GM21526 (cell line): ENCODE results near the gene KLHL6.

Experiments
- ATAC-seq: cut with Tn5 transposase; IDR thresholded peaks from one replicate; pipeline ENCODE4 v1.9.1; 2021; ENCODE audit warnings: moderate library complexity; ENCODE audit not compliant: unreplicated experiment, low FRiP score

Gene KLHL6

GRCh38 chr3:183566880-183567279 lies 11.4 kb upstream of the KLHL6 start:
- no peak for ATAC-seq

GRCh38 chr3:183564046-183564445 lies 8.5 kb upstream of the KLHL6 start:
- no peak for ATAC-seq

DNA sequence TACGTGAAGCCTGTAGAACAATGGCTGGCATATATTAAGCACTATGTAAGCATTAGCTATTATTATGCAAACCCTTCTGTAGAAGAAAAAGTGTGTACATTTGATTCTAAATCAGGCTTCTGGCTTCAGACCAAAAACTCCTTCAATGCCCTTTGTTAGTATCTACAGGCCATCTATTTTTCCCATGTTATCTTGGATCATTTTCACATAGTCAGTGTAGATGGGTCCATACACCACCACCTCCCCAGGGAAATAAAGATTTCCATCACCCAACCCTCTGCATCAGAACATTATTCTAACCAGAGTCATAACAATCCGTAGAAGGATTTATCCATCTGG lies 8.0 kb upstream of the KLHL6 start:
- ATAC-seq, result no peak

DNA sequence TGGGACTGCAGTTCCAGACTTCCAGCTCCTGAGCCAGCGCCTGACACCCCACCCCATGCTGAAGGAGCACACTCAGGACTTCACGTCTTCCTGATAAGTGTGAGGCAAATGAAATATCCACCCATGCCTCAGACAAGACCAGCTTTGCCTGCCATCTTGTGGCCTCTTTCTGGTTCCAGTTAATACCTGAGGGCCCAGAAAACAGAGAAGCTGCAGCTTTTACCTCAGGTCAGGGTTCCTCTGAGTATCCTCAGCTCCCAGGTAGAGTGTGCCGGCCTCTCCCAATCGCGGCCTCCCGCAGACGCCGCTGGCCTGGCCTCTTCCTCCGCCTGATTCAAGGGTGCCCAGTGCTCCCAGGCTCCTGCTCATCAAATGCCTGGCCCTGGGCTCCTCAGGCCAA lies 5.1 kb upstream of the KLHL6 start:
- no peak for ATAC-seq

- no peak for ATAC-seq
Observed at GRCh38 chr3:183558495-183558894, 3.0 kb upstream of the KLHL6 start.

- ATAC-seq, result no peak
Observed at GRCh38 chr3:183556722-183557121, 1.2 kb upstream of the KLHL6 start.

DNA sequence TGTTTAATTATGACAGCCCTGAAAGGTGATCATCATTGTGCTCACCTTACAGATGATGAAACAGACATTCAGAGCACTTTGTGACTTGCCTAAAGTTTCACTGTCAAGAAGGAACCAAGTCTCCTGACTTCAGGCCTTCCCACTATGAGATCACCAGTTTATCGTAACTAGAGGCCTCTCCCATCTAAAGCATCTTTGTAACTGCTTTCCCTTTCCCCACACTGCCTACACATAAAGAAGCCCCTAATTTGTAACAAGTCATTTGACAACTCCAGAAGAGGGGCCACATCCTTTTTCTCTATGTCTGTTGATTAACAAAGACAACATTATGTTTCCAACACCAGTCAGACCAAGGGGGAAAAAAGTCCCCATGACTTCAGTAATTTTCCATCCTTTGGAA lies 1.1 kb downstream of the KLHL6 start:
- ATAC-seq, result no peak

DNA sequence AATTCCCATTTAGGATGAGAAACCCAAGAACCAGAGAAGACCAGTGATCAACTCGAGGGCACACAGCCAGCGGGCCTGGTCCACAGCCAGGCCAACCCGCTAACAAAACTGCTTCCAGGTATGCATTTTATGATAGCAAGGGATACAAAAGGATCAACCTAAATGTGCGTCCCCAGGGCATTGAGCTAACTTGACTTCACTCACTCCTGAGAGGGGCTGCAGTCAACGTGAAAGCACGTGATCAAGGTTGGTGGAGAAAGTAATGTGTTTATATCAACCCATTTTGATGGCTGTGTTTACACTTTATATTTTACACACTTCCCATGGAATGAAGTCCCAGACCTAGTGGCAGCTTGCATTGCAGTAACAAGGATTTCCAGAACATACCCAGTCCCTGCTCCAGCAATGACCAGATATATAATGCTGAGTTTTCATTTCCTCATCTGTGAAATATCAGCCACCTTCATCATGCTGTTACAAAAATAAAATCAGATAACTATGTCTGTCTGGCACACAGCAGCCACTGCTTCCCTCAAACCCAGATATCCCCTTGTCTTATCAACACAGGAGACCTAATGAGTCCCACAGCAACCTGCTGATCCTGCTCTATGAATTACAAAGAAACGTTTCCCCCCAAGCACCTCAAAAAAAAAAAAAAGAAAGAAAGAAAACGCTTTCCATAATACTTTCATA lies 2.0 kb downstream of the KLHL6 start:
- ATAC-seq, result no peak

- ATAC-seq, result no peak
Observed at GRCh38 chr3:183551930-183552329, 3.6 kb downstream of the KLHL6 start.

DNA sequence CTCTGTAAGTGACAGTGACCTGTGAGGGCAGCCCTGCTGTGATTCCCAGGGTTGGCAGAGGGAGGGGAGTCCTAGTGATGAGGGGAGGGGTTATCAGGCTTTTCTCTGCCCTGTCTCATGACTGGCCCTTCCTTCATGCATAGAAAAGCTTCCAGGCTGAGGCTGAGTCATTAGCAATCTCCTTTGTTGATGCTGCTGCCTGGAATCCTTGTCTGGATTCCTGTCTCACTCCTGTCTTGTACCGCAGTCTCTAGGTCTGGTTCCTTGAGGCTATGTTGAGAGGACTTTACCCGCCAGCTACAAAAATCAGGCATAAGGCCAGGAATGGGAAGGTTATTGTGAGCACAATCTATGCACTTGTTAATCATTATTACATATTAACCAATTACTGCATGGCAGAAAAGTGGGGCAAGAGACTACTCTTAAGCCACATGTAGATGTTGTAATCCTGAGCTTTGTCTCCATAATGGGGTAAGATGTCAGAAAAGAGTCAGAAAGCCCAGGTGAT lies 7.2 kb downstream of the KLHL6 start:
- ATAC-seq, result no peak

DNA sequence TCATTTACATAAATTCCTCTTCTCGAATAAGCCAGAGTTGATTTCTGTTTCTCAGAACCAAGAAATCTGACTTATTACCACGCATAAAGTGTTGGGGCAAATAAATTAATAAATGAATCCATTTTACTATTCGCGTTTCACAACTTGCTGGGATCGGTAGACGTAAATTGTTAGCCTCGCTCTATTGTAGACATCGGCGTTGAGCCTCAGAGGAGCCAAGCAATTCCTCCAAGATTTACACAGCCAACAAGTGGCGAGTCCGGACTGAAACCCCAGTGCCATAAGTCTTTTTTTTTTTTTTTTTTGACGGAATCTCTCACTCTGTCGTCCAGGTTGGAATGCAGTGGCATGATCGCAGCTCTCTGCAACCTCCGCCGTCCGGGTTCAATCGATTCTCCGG lies 8.9 kb downstream of the KLHL6 start:
- no peak for ATAC-seq

- ATAC-seq, result no peak
Observed at GRCh38 chr3:183545708-183546107, 9.8 kb downstream of the KLHL6 start.

- ATAC-seq, result no peak
Observed at GRCh38 chr3:183542355-183542754, 13.2 kb downstream of the KLHL6 start.

- ATAC-seq, result no peak
Observed at GRCh38 chr3:183541738-183542137, 13.8 kb downstream of the KLHL6 start.

GRCh38 chr3:183541235-183541655 lies 14.3 kb downstream of the KLHL6 start:
- no peak for ATAC-seq

DNA sequence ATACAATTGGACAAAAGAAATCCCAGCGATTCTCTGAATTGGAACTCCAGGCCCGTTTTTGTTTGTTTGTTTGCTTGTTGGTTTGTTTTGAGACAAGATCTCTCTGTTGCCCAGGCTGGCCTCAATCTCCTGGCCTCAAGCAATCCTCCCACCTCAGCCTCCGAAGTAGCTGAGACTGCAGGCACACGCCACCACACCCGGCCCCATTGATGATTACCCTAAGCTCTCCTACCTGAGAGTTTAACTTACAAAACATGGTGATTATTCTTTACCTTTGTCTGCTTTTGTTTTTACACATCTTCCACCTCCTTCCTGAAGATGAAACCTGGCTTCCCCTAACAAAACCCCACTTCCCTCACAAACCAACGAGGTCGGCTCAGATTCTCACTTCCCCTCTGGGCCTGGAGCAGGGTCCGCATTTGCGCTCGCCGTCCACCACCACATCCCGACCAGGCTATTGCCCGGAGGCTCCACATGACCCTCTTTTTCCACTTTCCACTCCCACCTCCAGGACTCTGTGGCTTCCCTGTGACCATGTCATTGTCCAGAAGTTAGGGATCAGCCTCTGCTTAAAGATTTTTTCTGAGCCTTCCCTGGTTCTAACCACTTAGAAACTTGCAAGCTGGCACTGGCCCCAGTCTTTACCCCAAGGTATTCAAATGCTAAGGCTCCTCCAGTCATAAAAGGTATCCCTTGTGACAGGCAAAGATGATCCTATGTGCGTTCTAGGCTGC lies 14.8 kb downstream of the KLHL6 start:
- ATAC-seq, result no peak

- ATAC-seq, result no peak
Observed at GRCh38 chr3:183539811-183540210, 15.7 kb downstream of the KLHL6 start.

DNA sequence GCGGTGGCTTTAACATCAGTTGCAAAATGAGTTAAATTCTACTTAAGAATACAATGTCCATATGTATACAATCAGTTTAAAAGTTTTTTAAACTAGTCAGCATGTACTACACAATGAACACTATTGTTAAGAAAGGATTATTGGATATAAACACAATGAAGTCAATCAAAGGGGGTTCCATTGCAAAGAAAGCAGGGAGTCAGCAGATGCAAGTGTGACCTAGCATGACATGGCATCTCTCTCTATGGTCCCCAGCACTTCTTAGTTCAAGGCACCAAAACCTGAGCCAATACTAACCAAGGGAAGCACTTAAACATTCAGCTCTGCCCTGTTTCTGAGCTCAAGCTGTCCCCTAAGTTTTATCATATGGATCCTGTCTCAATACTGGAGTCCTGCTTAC lies 17.0 kb downstream of the KLHL6 start:
- no peak for ATAC-seq

DNA sequence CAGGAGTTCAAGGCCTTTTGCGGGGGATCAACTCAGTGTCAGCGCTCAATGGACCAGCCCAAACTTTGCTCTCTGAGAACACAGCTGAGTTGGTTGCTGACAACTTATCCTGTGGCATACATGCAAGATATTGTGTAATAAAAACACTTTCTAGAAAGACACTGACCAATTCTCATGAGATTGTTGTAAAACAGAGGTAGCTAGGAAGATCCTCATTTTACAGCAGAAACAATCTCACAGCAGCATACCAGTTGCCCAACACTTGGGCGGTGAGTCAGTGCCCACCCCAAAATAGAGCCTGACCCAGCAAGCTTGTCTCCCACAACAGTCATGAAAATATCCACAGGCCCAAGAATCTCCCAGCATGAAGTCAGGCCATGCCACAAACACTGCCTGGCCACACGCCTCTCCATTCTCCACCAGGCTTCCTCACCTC lies 18.2 kb downstream of the KLHL6 start:
- ATAC-seq, result no peak

DNA sequence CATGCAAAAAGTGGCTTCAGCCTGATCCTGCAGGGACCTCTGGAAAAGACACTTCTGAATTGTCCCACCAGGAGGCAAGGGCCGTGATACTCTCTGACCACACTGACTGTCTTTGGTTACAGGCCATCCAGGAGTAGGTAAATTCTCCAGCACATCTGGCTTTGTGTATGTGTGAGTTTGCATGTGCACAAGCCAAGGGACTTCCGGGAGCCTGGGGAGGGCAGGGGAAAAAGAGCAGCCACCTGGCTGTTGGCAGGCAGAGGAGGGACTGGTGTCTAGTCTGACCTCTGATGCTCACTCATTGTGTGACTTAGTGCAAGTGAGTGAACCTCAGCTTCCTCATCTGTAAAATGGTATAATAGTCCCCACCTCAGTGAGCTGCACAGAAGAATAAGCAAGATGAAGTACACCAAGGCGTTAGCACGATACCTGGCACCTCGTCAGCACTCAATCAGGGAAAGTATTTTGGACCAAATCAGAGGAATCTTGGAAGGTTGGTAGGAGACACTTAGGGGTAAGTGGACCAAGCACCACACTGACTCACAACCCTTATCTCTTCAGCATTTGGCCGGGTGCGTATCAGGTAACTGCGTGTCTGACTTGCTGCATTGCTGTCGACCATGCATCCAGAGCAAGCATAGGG lies 19.1 kb downstream of the KLHL6 start:
- ATAC-seq, result peak; percentile 87

DNA sequence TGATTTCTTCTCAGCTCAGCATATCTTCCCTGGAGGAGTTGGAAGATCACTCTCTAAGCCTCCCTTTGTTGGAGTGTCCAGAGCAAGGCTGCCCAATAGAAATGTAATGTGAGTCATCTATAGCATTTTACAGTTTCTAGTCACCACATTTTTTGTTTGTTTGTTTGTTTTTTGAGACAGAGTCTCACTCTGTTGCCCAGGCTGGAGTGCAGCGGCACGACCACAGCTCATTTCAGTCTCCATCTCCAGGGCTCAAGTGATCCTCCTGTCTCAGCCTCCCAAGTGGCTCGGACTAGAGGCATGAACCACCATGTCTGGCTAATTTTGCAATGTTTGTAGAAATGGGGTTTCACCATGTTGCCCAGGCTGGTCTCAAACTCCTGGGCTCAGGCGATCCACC lies 21.3 kb downstream of the KLHL6 start:
- no peak for ATAC-seq
